NCI-H2196 treated with DMSO at 0.1 percent for 48 hours (cell line): ENCODE data around the gene CASKIN1.
A peak's percentile ranks its signal among the peaks of the same experiment; 100 is the strongest.
"Not testable (repeated sequence)": the region's sequence is repeated elsewhere in the genome, so short reads cannot be mapped to it uniquely, and the experiment has no call there.

ENCODE experiments used
- DNase-seq: peaks from one replicate; lab custom pipeline; 2025; ENCODE audit not compliant: unreplicated experiment; lab: John Stamatoyannopoulos, UW

Gene CASKIN1

DNA sequence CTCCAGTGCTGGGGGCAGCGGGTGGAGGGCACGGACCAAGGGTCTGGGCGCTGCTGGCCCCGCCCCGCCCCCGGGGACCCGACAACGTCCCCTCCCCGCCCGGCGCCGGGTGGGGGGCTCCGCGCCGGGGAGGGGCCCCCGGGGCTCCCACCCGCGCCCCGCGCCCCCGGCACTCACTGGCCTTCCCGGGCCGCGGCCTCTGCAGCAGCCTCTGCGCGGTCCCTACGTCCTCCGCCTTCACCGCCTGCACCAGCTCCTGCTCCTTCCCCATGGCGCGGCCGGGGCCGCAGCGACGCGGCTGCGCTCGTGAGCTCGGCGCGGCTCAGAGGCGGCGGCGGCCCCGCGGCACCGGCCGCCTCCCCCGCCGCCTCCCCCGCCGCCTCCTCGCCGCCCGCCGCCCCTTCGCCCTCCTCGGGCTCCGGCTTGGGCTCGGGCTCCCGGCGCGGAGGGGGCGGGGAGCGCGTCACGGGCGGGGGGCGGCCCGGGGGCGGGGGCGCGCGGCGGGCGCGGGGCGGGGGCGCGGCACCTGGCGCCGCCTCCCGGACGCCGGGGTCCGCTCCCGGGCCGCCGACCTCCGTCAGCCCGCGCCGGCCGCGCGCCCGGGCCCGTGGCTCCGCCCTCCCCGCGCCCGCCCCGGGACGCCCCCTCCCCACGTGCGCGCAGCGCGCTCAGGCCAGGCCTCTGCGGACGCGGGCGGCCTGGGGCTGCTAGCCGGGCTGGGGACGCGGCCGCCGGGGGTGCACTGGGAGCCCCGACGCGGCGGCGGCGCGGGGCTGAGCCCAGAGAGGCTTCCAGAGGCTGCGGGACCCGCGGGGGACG, at the start of gene CASKIN1:
Gene CASKIN1 (minus strand): TSS at position 444 of the 819 bp plus-strand sequence. CDS start 173 bp downstream, at position 271.
- no peak for DNase-seq

- DNase-seq: no peak
Observed at GRCh38 chr16:2244926-2245795, 48.8 kb upstream of the CASKIN1 start.

DNA sequence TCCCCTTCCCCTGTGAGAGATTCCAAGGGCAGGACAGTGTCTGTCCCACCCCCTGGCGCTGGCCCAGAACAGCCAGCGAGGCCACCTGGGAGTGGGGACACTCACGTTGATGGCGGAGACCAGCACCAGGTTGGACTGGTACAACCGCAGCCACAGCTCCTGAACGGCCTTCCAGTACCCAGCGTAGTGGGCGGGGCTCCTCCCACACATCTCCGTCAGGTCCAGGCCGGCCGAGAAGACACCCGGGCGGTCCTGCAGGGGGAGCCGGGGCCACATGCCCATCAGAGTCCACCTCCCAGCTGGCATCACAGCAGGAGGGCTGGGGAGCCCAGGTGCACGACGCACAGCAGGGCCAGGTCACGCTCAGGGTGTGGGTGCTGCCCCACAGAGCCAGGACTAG, 47.9 kb upstream of the CASKIN1 start:
- no peak for DNase-seq

GRCh38 chr16:2243781-2244180, 47.4 kb upstream of the CASKIN1 start:
- DNase-seq: no peak

- DNase-seq: no peak
Observed at GRCh38 chr16:2243031-2243528, 46.7 kb upstream of the CASKIN1 start.

DNA sequence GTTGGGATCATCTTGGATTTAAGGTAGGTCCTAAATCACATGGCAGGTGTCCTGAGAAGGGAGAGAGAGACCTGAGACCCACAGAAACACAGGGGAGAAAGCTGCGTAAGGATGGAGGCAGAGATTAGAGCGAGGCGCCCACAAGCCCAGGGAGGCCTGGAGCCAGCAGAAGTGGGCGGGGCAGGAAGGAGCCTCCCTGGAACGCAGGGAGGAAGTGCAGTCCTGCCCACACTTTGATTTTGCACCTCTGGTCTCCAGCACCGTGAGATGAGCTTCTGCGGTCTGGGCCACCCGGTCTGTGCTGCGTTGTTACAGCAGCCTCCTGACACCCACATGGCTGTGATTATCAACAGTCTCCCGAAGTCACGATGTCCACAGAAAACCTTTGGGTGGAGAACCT, 46.2 kb upstream of the CASKIN1 start:
- DNase-seq: no peak

GRCh38 chr16:2240331-2240730, 43.9 kb upstream of the CASKIN1 start:
- DNase-seq: not testable (repeated sequence)

DNA sequence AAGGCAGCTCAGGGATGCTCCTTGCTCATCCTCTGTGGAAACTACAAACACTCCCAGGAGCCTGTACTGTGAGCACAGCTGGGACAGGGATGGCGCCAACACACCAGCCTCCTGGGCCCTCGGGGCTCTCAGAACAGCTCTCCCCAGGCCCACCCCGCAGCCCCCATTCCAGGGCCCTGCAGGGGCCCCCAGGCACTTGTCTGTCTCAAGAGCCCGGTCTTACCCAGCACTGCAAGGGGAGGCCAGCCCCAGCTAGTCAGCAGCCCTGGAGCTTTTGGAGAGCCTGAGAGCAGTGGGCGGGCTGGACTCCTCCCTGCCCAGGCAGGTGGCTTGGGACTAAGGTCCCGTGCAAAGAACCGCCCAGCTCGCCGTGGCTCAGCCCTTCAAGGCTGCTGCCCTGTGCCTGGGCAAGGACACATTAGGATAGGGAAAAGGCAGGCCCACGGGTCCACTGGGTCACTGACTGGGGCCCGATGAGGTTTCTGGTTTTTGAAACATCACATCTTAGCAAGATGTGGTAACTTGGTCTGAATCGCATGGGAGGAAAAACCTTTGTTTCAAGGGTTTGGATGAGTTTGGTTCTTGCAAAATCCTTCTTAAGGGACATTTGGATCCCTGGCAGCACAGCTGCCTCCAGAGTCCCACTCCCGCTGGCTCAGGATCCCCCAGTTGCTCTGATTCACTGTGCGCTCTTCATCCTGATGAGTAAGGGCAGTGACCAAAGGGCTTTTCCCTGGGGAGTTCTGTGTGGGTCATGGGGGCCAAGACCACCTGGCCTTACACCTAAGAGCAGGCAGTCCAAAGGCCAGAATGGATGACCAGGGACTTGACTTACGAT, 42.7 kb upstream of the CASKIN1 start:
- no peak for DNase-seq

- no peak for DNase-seq
Observed at GRCh38 chr16:2238150-2238837, 41.9 kb upstream of the CASKIN1 start.

DNA sequence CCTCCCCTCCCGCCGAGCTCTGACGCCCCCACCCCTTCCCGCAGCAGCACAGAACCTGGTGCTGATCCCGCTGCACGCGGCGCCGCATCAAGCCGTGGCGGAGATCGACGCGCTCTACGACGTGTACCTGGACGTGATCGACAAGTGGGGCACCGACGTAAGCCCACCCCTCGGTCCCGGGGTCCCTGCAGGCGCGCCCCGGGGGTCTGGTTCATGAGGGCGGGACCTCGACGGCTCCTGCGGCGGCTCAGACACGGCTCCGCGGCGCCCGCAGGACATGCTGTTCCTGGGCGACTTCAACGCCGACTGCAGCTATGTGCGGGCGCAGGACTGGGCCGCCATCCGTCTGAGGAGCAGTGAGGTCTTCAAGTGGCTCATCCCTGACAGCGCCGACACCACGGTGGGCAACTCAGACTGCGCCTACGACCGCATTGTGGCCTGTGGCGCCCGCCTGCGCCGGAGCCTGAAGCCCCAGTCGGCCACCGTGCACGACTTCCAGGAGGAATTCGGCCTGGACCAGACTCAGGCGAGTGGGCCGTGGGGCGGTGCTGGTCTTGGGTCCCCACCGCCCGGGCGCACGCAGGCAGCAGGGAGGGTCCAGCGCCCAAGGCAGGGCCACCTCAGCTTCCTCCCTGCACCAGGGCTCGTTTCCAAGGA, 41.2 kb upstream of the CASKIN1 start:
- DNase-seq: no peak

GRCh38 chr16:2237102-2237482, 40.7 kb upstream of the CASKIN1 start:
- no peak for DNase-seq

DNA sequence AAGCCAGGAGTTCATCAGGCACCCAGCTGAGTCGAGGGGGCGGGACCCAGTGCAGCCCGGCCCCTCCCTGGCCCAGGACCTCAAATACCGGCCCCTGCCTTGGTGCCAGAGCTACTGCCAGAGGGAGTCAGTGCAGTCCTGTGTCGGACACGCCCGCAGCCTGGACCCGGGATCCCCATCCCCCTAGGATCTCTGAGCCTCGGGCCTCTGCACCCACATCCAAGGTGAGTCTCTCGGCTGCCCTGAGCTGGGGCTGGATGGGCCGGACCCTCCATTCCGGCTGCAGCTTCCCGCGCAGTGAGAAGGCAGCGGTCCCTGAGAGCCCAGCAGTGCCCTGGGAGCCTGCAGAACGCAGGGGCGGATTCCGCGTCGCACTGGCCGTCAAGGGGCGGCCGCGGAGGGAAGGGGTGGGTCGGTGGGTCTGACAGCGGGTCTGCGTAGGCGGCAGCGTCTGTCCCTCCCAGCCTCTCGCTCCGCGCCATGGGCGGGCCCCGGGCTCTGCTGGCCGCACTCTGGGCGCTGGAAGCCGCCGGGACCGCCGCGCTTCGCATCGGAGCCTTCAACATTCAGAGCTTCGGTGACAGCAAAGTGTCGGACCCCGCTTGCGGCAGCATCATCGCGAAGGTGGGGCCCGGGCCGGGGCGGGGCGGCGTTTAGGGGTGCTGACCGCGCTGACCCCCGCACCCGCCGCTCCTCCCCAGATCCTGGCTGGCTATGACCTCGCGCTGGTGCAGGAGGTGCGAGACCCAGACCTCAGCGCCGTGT, 40.1 kb upstream of the CASKIN1 start, which contains the start of gene DNASE1L2:
Gene DNASE1L2 (plus strand): TSS at position 108 of the 765 bp plus-strand sequence. CDS start 373 bp downstream, at position 481.
- no peak for DNase-seq

DNA sequence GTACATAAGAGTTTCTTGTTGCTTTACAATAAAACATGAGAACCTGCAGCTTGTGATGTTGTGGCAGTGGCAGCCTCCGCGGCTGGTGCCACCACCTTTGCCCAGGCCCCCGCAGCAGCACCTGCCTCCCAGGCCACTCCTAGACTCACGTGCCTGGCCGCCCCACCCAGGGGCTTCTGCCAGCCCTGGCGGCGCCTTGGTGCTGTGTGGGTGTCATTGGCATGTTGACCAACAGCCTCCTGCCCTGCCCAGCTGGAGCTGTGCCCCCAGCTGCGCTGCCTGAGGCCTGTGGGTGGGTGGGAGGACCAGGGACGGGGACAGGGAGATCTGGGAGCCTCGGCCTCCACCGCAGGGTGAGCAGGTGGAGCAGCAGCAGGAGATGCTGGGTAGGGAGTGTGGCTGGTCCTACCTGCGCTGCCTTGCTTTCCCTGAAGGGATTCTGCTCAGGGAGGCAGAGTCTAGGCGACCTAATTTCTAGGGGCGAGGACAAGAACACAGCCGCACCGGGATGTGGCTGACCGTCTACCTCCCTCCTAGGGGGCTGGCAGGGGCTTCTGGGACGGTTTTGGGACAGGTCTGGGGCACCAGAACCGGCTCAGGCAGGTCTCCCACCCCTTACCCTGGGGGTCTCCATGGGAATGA, 39.4 kb upstream of the CASKIN1 start:
- peak; percentile 53 for DNase-seq

GRCh38 chr16:2235234-2235651, 38.8 kb upstream of the CASKIN1 start:
- no peak for DNase-seq

GRCh38 chr16:2234813-2235170, 38.4 kb upstream of the CASKIN1 start:
- no peak for DNase-seq

GRCh38 chr16:2233872-2234812, 37.7 kb upstream of the CASKIN1 start:
- DNase-seq: peak; percentile 73

- no peak for DNase-seq
Observed at GRCh38 chr16:2233046-2233775, 36.8 kb upstream of the CASKIN1 start.
